Activated CD4-positive, alpha-beta T cell treated with anti-CD3 and anti-CD28 coated beads, Interleukin-2, amount 10 ng/mL, durations not matched to agents 24 days and 14 days (primary cell): ENCODE results near the gene PRAMEF11. TPM values are rescaled to one million over a fixed set of nuclear protein-coding genes. Genes with fewer than 3 reads are reported as not detected.
"Not testable (repeated sequence)": the region's sequence is repeated elsewhere in the genome, so short reads cannot be mapped to it uniquely, and the experiment has no call there.

Experiments
- DNase-seq: peaks from one replicate; pipeline ENCODE4 v3.0.0; 2022
- H3K27ac Mint-ChIP-seq: one replicate; pipeline ENCODE4 v1.8.0; 2022; ENCODE audit warnings: mild to moderate bottlenecking, mixed read lengths
- H3K27me3 Mint-ChIP-seq: one replicate; pipeline ENCODE4 v1.8.0; 2022; ENCODE audit warnings: mixed read lengths
- H3K36me3 Mint-ChIP-seq: one replicate; pipeline ENCODE4 v1.8.0; 2022; ENCODE audit warnings: low read depth, mild to moderate bottlenecking, mixed read lengths
- H3K4me1 Mint-ChIP-seq: one replicate; pipeline ENCODE4 v1.8.0; 2021; ENCODE audit warnings: mixed read lengths
- H3K4me3 Mint-ChIP-seq: one replicate; pipeline ENCODE4 v1.8.0; 2022; ENCODE audit warnings: mild to moderate bottlenecking, moderate library complexity, mixed read lengths
- H3K9me3 Mint-ChIP-seq: one replicate; pipeline ENCODE4 v1.8.0; 2021; ENCODE audit warnings: mixed read lengths
- intact Hi-C: fragments of 100-400 bp; cut with micrococcal nuclease; formaldehyde crosslinking; loops from one replicate; pipeline ENCODE4 v1.15.1; 2023
- total RNA-seq: library from RNA; stranded (reverse); gene quantifications from 2 replicates; pipeline ENCODE4 v1.2.3, GENCODE V29; 2022

Gene PRAMEF11
- not detected in 2 replicates for total RNA-seq

DNA sequence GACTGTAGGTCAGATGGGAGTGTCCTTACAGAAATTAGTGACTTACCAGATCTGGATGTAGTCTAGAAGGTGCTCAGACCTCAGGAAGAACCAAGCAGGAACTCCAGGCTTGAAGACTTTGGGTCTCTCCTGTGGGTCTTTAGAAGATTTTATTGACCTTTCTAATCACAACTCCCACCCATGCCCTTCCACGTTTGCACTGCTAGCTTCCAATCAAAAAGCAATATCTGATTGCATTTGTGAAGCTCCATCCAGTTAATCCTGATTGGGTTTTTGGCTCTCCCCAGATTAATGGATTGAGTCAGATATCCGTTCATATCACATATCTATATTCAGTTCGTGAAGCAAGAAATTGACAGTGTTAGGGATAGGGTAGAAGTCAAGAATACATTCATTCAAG lies at the start of gene PRAMEF11:
PRAMEF11 (minus strand) TSS at position 101 of the 400 bp plus-strand sequence. CDS start 2,621 bp downstream, outside the sequence.
- intact Hi-C loops, H3K4me1 Mint-ChIP-seq: not testable (repeated sequence)

DNA sequence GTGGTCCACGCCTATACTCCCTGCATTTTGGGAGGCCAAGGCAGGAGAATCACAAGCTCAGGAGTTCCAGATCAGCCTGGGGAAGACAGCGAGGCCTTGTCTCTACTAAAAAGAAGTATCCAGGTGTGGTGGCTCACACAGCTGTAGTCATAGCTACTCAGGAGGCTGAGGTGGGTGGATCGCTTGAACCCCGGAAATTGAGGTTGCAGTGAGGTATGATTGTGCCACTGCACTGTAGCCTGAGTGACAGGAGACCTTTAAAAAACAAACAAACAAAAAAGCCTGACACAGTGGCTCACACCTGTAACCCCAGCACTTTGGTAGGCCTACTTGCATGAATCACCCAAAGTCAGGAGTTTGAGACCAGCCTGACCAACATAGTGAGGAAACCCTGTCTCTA lies 47.2 kb upstream of the PRAMEF11 start:
- H3K9me3 Mint-ChIP-seq, H3K27ac Mint-ChIP-seq, H3K4me1 Mint-ChIP-seq, H3K4me3 Mint-ChIP-seq, H3K36me3 Mint-ChIP-seq, intact Hi-C loops, DNase-seq, H3K27me3 Mint-ChIP-seq: not testable (repeated sequence)

More for the DNA sequence above, at the start of gene PRAMEF11:
- not testable (repeated sequence) for H3K27me3 Mint-ChIP-seq, H3K36me3 Mint-ChIP-seq, H3K4me3 Mint-ChIP-seq, H3K9me3 Mint-ChIP-seq, H3K27ac Mint-ChIP-seq, DNase-seq

DNA sequence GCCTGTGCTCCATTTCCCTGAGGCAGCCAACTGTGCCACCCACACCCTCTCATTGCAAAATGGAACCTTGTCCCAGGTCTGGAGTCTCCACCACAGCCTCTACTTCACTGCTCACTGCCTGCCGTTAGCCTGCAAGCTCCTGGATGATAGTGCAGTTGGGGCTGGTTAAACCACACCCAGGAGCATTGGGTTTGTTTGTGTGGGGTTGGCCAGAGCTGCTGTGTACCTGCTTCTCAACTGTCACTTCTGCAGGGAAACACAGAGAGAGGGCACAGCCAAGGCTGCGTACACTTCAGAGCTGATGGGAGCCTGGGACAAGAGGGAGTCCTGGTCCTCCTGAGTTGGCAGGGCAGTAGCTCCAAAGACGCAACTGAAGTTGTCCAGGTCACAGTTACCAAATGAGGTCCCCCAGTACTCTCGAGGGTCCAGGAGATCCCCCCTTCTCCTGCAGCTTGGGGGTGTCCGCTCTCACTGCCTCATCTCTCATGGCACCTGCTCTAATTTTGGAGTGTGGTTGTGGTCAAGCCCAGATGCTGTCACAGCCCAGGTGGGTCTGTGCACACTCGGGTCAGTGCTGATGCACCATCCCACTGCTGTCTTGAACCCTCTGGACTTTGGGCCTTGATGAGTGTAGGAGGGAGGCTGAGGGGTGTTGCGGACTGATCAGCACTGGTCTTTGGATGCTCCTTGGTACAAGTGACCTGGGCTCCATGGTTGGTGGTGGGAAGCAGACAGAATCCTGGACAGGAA lies 32.1 kb upstream of the PRAMEF11 start:
- intact Hi-C loops, H3K4me1 Mint-ChIP-seq, DNase-seq, H3K9me3 Mint-ChIP-seq, H3K27me3 Mint-ChIP-seq, H3K36me3 Mint-ChIP-seq, H3K27ac Mint-ChIP-seq, H3K4me3 Mint-ChIP-seq: not testable (repeated sequence)

DNA sequence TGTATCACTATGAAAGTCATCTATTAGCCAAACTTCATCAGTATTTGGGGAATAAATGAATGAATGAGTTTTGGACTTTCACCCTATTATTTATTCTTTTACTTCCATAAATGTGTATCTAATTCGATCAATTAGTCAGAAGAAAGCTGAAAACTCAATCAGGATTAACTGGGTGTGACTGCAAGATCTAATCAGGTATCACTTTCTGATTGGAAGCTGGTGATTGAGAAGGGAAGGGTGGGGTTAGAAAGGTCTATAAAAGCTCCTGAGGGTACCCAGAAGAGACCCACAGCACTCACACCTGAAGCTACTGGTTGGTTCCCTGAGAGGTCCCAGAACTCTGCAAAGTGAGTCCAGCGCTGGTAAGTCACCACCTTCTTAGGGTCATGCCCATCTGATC lies 25.6 kb upstream of the PRAMEF11 start, which contains the start of gene PRAMEF2:
PRAMEF2 (plus strand) TSS at position 301 of the 400 bp plus-strand sequence. CDS start 1,924 bp downstream, outside the sequence.
- H3K4me1 Mint-ChIP-seq, DNase-seq, H3K27me3 Mint-ChIP-seq, H3K36me3 Mint-ChIP-seq, intact Hi-C loops, H3K9me3 Mint-ChIP-seq, H3K27ac Mint-ChIP-seq, H3K4me3 Mint-ChIP-seq: not testable (repeated sequence)

DNA sequence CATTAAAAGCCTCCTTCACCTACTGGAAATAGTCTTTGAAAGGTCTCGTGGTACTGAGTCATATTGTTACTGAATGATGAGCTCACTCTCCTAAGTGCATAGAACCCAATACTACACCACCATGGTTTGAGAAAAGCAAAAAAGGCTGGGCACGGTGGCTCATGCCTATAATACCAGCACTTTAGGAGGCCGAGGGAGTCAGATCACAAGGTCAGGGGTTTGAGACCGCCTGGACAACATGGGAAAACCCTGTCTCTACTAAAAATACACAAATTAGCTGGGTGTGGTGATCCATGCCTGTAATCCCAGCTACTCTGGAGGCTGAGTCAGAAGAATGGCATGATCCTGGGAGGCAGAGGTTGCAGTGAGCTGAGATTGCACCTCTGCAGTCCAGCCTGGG lies 20.6 kb upstream of the PRAMEF11 start:
- Mint-ChIP-seq H3K4me1 (no peaks in the 10 kb centered on the region), H3K9me3 (peaks cover 4% of the 10 kb centered on the region), H3K27ac (no peak overlapping the region), H3K27me3 (no peaks in the 10 kb centered on the region), H3K4me3 (no peak overlapping the region), H3K36me3 (no peaks in the 10 kb centered on the region)
- DNase-seq, result no peak
- intact Hi-C loops, result no loop called here

DNA sequence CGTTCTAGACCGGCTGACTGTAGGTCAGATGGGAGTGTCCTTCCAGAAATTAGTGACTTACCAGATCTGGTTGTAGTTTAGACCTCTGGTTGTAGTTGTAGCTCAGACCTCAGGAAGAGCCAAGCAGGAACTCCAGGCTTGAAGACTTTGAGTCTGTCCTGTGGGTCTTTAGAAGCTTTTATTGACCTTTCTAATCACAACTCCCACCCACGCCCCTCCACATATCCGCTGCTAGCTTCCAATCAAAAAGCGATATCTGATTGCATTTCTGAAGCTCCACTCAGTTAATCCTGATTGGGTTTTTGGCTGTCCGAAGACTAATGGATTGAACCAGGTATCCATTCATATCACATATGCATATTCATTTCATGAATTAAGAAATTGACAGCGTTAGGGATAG lies 17.4 kb upstream of the PRAMEF11 start, which contains the start of gene HNRNPCL1:
HNRNPCL1 (minus strand) TSS at position 101 of the 400 bp plus-strand sequence. CDS start 431 bp downstream, outside the sequence.
- H3K27ac Mint-ChIP-seq, H3K36me3 Mint-ChIP-seq, H3K9me3 Mint-ChIP-seq, H3K4me1 Mint-ChIP-seq, H3K4me3 Mint-ChIP-seq, H3K27me3 Mint-ChIP-seq, intact Hi-C loops, DNase-seq: not testable (repeated sequence)

DNA sequence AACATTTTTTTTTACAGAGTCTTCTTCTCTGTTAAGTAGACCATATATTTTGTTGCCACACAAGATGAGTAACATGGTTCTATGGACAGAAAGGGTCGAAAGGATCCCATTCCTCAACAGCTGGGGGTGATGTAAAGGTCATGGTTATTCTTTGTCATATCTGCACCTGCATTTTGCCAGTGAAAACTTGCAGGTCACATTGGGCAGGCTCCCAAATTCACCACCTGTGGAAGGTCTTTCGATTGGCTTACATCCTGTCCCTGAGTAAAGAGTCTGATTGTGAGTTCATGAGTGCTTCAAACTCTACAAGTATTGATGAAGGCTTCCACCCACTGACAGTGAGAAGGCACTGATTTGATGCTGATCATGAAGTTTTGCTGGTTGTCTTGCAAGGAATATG lies 2.0 kb upstream of the PRAMEF11 start:
- H3K36me3 Mint-ChIP-seq, H3K27ac Mint-ChIP-seq, H3K9me3 Mint-ChIP-seq, intact Hi-C loops, DNase-seq, H3K4me3 Mint-ChIP-seq, H3K27me3 Mint-ChIP-seq, H3K4me1 Mint-ChIP-seq: not testable (repeated sequence)

DNA sequence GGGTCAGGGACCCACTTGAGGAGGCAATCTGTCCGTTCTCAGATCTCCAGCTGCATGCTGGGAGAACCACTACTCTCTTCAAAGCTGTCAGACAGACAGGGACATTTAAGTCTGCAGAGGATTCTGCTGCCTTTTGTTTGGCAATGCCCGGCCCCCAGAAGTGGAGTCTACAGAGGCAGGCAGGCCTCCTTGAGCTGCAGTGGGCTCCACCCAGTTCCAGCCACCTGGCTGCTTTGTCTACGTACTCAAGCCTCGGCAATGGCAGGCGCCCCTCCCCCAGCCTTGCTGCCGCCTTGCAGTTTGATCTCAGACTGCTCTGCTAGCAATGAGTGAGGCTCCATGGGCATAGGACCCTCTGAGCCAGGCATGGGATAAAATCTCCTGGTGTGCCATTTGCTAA lies 12.1 kb downstream of the PRAMEF11 start:
- DNase-seq, H3K4me3 Mint-ChIP-seq, intact Hi-C loops, H3K4me1 Mint-ChIP-seq, H3K9me3 Mint-ChIP-seq, H3K27ac Mint-ChIP-seq, H3K36me3 Mint-ChIP-seq: not testable (repeated sequence)
- peaks cover 10% of the 10 kb centered on the region for H3K27me3 Mint-ChIP-seq

DNA sequence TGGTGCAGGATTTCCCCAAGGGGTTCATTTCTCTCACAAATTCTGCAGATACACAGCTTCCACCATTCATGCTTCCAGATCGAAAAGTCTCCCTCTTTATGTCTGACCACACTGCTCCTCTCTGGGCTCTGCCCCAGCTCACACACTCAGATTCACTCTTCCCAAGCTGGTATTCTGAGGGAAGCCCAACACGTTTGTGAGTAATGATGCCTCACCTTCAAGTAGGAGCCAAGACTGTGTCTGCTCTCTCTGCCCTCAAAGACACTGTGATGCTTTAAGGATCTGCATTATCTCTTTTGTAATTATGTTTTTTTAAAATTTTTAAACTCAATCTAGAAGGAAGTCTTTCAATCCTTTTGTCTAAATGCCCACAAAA lies 19.8 kb downstream of the PRAMEF11 start:
- Mint-ChIP-seq H3K9me3 (no peaks in the 10 kb centered on the region), H3K27ac (no peak overlapping the region), H3K36me3 (no peaks in the 10 kb centered on the region), H3K4me3 (no peak overlapping the region), H3K27me3 (peaks cover 1% of the 10 kb centered on the region), H3K4me1 (no peaks in the 10 kb centered on the region)
- intact Hi-C loops, result no loop called here
- no peak for DNase-seq

DNA sequence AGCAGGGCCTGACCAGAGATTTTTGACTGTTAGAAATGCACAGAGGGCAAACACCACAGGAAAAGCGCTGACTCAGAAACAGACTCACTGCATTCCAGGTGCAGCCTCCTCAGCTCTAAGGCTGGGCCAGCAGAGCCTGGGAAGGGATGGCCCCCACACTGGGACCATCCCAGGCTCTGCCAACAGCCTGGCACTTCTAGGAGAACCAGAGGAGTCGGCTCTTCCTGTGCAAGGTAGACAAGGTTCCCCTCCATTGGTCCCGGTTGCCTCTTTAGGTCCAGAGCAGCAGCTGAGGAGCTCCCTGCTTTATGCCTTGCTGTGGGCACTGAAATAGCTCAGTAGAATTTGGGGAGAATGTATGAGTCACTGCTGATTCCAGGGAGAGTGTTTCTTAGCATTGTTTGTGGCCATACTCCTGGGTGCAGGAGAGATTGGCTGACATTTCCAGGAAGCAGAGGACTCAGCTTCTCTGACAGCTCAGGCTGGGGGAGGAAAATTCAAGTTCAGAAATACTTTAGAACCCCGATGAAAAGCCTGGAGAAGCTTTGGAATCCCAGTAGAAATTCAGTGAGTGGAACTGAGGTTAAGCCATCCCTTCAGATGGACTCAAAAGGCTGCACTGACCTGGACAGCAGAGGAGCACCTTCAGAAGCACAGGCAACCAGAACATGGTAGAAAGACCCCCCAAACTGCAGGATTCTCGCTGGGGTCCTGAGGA lies 20.4 kb downstream of the PRAMEF11 start:
- Mint-ChIP-seq H3K36me3 (no peaks in the 10 kb centered on the region), H3K27me3 (peaks cover 1% of the 10 kb centered on the region), H3K27ac (no peak overlapping the region), H3K9me3 (no peaks in the 10 kb centered on the region), H3K4me1 (no peaks in the 10 kb centered on the region), H3K4me3 (no peak overlapping the region)
- intact Hi-C loops, result no loop called here
- DNase-seq, result no peak

DNA sequence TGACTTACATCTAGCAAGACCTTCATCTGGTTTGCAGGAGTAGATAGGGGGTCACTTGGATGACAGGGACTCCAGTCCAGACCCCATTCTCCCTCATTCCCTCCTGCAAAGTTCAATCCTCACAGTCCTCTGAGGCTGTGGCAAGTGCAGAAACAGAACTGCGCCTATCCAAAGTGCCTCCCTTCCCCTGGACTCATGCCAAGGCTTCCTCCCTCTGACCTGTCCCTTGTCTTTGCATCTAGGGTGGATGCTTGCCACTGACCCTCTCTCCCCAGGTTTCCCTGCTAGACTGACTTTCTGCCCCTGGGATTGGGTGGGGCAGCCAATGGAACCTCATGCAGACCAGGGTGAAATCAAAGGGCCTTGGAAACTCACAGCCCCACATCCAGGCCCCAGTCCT lies 21.3 kb downstream of the PRAMEF11 start:
- no peak overlapping the region for H3K4me3 Mint-ChIP-seq
- DNase-seq, result no peak
- peaks cover 5% of the 10 kb centered on the region for H3K9me3 Mint-ChIP-seq
- no peaks in the 10 kb centered on the region for H3K36me3 Mint-ChIP-seq
- peaks cover 5% of the 10 kb centered on the region for H3K27me3 Mint-ChIP-seq
- H3K27ac Mint-ChIP-seq, result no peak overlapping the region
- intact Hi-C loops, result no loop called here
- no peaks in the 10 kb centered on the region for H3K4me1 Mint-ChIP-seq

DNA sequence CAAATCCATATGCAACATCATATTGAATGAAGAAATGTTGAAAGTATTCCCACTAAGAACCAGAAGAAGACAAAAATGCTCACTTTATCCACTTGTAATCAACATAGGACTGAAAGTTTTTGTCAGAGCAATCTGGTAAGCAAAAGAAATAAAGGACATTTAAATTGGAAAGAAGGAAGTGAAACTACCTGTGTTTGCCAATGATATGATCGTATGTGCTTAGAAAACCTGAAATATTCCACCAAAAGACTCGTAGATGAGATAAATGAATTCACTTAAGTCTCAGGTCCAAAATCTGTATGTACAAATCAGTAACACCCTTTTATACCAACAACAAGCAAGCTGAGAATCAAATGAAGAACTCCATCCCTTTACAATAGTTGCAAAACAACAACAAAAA lies 31.5 kb downstream of the PRAMEF11 start:
- Mint-ChIP-seq H3K27me3 (peaks cover 4% of the 10 kb centered on the region), H3K4me1 (no peaks in the 10 kb centered on the region), H3K4me3 (no peak overlapping the region), H3K27ac (no peak overlapping the region), H3K9me3 (peaks cover 5% of the 10 kb centered on the region), H3K36me3 (no peaks in the 10 kb centered on the region)
- intact Hi-C loops, result no loop called here
- no peak for DNase-seq

DNA sequence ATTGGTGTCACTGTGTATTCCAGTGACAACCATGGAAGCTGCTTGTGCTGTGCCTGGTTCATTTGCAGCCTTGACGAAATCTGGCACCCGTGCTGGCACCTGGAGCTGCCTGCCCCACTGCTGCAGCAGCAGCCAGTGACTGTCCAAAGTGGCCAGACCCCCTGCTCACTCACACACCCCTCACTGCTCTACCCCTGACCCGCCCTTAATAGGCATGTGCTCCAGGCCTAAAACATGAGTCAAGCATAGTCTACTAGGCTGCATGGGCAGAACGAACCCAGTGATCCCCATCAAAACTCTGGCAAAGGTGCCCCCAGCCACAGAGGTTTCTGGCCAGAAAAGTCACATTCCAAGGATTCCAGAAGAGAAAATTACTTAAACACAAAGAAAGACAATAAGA lies 32.3 kb downstream of the PRAMEF11 start:
- Mint-ChIP-seq H3K27me3 (peaks cover 3% of the 10 kb centered on the region), H3K9me3 (peaks cover 4% of the 10 kb centered on the region), H3K27ac (no peak overlapping the region), H3K36me3 (no peaks in the 10 kb centered on the region), H3K4me1 (no peaks in the 10 kb centered on the region), H3K4me3 (no peak overlapping the region)
- no peak for DNase-seq
- intact Hi-C loops, result no loop called here

DNA sequence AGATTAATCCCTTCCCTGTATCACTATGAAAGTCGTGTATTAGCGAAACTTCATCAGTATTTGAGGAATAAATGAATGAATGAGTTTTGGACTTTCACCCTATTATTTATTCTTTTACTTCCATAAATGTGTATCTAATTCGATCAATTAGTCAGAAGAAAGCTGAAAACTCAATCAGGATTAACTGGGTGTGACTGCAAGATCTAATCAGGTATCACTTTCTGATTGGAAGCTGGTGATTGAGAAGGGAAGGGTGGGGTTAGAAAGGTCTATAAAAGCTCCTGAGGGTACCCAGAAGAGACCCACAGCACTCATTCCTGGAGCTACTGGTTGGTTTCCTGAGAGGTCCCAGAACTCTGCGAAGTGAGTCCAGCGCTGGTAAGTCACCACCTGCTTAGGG lies 40.1 kb downstream of the PRAMEF11 start, which contains the start of gene PRAMEF1:
PRAMEF1 (plus strand) TSS at position 301 of the 400 bp plus-strand sequence. CDS start 1,831 bp downstream, outside the sequence.
- intact Hi-C loops, H3K4me3 Mint-ChIP-seq, H3K36me3 Mint-ChIP-seq, H3K9me3 Mint-ChIP-seq, H3K27me3 Mint-ChIP-seq, DNase-seq, H3K27ac Mint-ChIP-seq, H3K4me1 Mint-ChIP-seq: not testable (repeated sequence)
